GM21360 (cell line): ENCODE measurements around the gene TMEM87B.
A peak's percentile ranks its signal among the peaks of the same experiment; 100 is the strongest.

Source experiments
- ATAC-seq: cut with Tn5 transposase; IDR thresholded peaks from one replicate; pipeline ENCODE4 v1.9.1; 2021; ENCODE audit warnings: mild to moderate bottlenecking, moderate library complexity; ENCODE audit not compliant: unreplicated experiment

TMEM87B gene, protein sequence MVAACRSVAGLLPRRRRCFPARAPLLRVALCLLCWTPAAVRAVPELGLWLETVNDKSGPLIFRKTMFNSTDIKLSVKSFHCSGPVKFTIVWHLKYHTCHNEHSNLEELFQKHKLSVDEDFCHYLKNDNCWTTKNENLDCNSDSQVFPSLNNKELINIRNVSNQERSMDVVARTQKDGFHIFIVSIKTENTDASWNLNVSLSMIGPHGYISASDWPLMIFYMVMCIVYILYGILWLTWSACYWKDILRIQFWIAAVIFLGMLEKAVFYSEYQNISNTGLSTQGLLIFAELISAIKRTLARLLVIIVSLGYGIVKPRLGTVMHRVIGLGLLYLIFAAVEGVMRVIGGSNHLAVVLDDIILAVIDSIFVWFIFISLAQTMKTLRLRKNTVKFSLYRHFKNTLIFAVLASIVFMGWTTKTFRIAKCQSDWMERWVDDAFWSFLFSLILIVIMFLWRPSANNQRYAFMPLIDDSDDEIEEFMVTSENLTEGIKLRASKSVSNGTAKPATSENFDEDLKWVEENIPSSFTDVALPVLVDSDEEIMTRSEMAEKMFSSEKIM

DNA sequence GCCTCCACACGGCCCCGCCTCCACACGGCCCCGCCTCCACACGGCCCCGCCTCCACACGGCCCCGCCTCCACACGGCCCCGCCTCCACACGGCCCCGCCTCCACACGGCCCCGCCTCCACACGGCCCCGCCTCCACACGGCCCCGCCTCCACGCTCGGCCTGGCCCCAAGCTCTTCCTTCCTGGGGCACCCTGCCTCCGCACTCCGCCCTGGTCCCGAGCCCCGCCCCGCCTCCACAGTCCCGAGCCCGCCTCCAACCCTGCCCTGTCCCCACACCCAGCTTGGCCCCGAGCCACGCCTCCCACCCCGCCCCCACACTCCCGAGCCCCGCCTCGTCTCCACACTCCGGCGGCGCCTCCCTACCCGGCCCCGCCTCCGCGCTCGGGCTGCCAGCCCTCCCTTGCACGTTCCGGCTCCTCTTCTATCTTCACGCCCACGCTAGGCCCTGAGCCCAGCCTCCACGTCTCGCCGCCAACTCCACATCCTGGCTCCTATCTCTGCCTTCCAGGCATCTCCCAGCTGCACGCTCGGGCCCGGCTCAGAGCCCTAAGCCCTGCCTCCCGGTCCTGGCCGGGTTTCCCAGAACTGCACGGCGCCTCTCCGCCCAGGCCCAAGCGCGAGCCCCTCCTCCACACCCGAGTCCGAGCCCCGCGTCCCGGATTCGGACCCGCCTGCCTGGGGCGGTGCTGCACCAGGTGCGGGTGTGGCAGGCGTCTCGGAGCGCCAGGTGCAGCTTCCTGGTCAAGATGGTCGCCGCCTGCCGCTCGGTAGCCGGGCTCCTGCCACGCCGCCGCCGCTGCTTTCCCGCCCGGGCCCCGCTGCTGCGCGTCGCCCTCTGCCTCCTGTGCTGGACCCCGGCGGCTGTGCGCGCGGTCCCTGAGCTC, at the start of gene TMEM87B:
TMEM87B (plus strand) TSS at position 423 of the 883 bp plus-strand sequence; CDS start at position 746, 323 bp downstream.
- peak; percentile 53 for ATAC-seq

DNA sequence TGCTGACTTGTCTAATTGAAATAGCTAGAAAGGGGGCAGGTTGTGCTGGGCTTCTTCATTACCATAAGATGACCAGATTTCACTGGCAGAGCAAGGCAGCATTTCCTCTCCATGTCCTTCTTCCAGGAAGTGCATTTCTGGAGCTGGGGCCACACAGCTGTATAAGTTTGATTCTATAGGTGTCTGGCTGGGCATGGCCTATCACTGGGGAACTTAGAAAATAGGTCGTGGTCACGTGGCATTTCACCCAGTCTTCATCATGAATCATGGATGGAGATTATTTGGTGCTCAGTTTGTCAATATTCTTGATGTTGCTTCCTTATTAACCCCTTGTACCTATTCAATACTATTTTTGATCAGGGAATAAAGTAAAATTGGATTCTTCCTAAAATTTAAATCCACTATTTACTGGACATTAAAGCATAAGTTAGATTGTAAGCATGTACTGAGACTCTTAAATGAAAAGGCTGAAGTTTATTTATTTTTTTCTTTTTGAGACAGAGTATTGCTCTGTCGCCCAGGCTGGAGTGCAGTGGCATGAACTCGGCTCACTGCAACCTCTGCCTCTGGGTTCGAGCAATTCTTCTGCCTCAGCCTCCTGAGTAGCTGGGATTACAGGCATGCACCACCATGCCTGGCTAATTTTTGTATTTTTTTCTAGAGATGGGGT, 49.5 kb upstream of the TMEM87B start:
- no peak for ATAC-seq

- no peak for ATAC-seq
Observed at GRCh38 chr2:112006076-112006410, 49.0 kb upstream of the TMEM87B start.

DNA sequence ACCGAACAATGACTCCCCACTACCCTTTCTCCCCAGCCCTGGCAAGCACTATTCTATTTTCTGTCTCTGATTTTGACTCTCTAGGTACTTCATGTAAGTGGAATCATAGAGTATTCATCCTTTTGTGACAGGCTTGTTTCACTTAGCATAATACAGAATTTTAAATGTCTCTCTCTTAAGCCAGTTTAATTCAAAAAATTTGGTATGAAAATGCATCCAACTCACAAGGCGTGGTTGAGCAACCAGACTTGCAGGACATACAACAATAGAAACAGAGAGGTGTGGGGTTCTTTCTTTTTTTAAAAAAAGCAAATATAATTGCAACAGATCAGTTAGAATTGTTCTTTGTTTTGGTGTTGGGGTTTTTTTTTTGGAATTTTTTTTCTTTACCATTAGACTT, 47.6 kb upstream of the TMEM87B start:
- ATAC-seq: no peak

DNA sequence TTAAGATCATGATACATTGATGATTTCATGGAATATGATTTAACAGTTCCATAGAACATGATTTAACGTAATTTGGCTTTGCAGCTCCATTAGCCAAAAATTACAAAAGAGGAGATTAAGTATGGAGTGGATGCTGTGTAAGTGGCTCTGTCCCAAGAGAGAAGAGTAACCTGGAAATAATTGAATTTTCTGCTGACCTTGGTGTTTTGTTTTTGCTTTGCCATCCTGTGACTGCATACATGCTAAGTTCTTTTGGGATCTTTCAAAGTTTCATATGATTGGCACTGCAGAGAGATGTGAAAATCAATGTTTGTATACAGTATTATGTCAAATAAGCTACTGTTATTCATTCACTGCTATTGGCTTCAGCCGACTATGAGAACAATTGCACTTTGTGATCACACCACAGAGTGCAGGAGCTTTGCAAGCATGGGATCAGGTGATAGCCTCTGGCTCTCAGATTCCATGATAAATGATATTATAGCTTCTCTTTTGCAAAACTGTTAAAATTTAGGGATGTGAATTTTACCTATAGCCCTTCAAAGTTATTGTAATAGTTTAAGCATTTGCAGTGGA, 46.1 kb upstream of the TMEM87B start:
- ATAC-seq: no peak

DNA sequence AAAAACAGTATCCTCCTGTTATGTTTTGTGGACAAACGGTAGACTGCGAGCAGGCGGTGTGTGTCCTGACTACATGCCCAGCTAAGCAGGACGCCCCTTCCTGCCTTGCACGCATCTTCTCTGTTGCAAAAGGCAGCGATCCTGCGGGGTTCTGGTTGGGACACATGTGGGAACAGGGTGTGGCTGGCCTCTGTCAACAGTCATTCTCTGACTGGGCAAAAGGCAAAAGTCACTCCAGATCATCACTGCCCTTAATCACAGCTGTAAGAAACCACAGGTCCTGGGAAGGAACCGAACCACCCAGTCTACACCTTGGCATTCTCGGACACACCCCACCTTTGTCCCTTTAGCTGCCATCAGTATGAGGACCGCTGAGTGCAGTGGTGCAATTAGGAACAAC, 44.3 kb upstream of the TMEM87B start:
- no peak for ATAC-seq

DNA sequence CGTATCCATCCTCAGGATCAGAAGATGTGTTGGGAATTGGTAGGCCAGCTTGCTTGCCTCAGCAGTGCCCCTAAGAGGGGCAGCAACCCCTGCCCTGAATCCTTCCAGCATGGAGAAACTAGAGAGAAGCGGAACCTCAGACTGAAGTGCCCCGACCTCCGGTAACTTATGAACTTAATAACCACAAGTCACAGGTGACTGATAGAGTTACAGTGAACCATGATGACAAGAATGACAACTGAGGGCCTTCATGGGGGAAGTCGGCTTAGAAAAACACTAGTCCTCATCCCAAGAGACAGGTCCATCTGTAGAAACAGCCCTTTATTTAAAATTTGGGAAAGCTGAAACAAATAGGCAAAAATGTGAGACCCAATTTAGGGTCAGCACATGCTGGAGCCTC, 42.5 kb upstream of the TMEM87B start:
- no peak for ATAC-seq

DNA sequence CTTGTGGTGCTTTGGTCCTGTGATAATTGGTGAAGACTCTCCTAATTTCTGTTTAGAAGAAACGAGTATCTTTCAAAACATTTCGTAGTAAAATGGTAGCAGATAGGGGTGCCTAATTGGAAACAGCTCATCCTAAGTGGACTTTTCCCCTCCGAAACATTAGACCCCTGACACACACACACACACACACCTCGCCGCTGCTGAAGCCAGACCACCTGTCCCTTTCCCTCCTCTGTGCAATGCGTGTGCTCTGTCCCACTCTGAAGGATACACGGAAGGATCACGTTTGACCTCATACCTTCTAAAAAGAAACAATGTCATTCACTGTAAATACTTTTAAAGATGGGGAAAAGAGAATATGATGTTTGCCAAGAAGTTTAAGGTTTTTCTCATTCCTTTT, 36.2 kb upstream of the TMEM87B start:
- ATAC-seq: no peak

DNA sequence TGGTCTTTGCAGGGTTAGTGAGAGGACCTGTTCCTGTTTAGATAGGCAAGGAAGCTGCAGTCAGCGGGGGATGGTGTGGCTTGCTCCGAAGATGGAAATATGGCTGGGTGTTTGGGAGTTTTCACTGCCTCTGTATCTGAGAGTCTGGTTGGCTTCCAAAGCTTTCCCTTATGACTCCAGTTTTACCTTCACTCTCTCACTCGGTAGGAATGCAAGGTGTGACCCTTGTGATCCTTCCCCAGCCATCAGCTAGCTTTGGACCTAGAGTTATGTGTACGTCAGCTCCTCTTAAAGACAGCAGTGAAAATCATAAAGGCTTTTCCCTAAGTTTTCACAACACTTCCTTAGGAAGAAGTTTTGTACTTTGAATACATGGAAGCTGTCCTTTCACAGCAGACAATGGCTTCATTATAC, 35.5 kb upstream of the TMEM87B start:
- no peak for ATAC-seq

DNA sequence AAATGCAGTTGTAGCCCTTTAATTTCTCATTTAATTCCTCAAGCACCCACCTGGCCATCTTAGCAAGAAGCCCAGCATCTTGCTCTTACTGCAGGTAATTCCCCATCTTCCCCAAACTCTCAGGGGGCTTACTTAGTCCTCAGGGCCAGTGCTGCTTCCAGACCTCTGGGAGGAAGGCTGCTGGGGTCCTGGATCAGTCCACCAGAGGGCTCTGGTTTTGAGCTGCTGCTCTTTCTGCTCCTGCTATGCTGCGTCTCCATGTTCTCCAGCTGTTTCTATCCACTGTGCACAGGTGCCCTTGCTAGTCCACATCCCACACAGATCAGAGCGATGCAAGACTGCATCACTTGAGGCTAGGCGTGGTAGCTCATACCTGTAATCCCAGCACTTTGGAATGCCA, 34.5 kb upstream of the TMEM87B start:
- ATAC-seq: no peak

- no peak for ATAC-seq
Observed at GRCh38 chr2:112021290-112021689, 33.8 kb upstream of the TMEM87B start.

DNA sequence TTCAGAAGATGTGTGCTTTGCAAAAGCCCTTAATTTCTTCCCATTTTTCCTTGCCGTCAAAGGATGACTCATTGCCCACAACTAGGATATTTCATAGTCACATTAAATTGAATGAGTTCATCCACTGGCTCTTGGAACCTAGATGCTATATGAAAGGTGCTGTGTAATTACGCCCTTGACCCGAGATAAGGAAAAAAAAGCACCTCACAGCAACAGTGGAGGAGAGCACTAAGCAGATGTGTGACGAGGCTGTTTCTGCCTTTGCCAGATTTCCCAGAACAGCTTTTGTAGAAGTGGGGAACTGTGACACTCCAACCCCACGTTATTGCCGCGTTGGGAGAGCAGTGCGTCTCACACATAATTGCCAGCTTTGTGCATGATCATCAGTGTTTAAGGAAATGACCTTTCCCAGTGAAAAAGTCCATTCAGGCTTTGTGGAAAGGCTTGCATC, 33.3 kb upstream of the TMEM87B start:
- ATAC-seq: no peak

- ATAC-seq: no peak
Observed at GRCh38 chr2:112023707-112024106, 31.4 kb upstream of the TMEM87B start.

GRCh38 chr2:112024231-112024630, 30.8 kb upstream of the TMEM87B start:
- no peak for ATAC-seq

DNA sequence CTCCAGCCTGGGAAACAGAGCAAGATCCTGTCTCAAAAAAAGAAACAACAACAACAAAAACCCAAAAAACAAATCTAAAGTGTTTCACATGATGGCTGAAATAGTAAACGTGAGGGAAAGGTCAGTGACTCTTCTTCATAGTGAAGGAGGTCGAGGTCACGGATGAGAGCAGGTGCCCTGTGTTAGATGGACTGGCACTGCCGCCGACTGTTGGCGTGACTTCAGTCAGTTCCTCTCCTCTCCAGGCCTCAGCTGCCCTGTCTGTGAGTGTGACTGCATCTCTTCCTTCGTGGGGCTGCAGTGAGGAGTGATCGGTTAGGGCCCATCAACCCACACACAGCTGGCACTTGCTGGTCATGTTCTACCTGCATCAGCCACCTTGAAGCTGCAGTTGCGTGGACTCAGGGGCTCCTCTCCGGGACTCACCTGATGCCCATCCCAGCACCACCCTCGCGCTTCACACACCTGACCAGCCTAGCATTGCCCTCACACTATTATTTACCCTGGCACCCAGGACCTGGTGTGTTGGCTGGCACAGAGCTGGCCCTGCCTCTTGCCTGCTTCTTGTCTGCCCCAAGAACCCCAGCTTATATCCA, 30.1 kb upstream of the TMEM87B start:
- no peak for ATAC-seq

DNA sequence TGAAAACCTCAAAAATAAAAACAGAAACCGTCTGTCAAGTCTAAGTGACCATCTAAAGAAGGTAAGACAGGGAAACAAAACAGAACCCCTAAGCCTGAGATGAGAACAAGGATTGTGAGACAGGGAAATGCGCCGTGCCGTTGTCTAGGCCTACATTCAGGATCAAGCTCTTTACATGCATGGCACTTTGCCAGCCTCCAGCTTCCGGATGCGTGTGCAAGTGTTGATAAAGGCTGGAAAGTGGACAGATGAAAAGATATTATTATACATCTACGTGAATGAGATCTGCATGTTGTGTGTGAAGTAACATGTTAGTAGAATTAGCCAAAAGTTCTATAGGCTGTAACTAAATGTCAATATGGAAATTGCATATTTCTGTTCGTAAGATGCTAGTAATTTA, 28.6 kb upstream of the TMEM87B start:
- ATAC-seq: no peak

GRCh38 chr2:112027767-112028166, 27.3 kb upstream of the TMEM87B start:
- no peak for ATAC-seq

DNA sequence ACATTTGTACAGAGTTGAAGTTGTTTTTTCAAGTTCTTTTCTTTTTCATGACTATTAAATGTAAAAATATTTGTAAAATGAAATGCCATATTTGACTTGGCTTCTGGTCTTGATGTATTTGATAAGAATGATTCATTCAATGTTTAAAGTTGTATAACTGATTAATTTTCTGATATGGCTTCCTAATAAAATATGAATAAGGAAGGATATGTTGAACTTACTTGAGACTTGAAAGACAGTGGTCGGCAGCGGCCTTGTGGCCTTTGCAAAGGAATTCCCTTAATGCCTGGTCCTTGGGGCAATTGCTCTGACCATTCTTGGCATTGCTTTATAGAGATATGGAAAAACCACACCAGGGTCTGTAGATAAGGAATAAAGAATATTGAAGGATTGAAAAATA, 25.9 kb upstream of the TMEM87B start:
- no peak for ATAC-seq

- no peak for ATAC-seq
Observed at GRCh38 chr2:112031473-112032223, 23.4 kb upstream of the TMEM87B start.

- no peak for ATAC-seq
Observed at GRCh38 chr2:112032224-112032586, 22.9 kb upstream of the TMEM87B start.
